Stimulated activated CD4-positive, alpha-beta T cell treated with anti-CD3 and anti-CD28 coated beads, Interleukin-15, amount 100 ng/mL, for 48 hours (primary cell): ENCODE measurements around the gene SLC15A4.
A peak's percentile ranks its signal among the peaks of the same experiment; 100 is the strongest.
"Not testable (repeated sequence)": the region's sequence is repeated elsewhere in the genome, so short reads cannot be mapped to it uniquely, and the experiment has no call there.

Experiments used
- DNase-seq, 2 donors: peaks; one replicate each; pipeline ENCODE4 v3.0.0-alpha.2; 2020; ENCODE audit warnings: low read depth in 2 of 2

SLC15A4 gene

DNA sequence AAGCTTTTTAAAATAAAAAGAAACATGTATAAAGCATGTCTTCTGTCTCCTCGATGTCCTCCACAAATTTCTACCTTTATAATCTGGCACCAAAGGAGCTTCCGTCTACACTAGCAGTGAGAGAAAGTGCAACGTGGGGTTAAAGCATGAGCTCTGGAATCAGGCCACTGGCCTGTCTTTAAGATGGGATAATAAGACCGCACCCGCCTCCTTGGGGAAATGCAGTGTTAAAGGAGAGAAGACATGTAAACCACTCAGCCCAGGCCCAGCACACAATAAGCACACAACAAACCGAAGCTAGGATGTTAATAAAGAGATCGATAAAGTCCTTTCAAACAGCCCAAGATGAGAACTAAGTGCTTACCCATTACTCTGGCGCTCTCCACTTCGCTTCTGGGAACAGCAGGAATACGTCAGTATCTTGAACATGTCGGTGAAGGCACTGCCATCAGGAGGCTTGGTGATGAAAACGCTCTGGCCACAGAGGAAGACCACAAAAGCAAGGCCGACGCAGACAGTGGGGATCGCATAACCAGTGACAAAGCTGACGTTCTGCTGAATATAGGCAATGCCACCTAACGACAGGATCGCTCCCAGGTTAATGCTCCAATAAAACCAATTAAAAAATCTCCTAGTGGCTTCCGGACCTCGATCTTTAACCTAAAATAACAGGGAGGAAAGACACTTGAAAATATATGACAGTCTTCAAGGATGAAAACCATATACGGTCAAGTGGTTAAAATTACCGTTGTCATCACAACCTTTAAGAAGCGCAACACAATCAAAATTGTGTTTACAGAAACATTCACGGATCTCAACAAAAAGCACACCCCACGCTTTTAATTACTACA, 9.1 kb downstream of the SLC15A4 start:
- DNase-seq, result no peak

DNA sequence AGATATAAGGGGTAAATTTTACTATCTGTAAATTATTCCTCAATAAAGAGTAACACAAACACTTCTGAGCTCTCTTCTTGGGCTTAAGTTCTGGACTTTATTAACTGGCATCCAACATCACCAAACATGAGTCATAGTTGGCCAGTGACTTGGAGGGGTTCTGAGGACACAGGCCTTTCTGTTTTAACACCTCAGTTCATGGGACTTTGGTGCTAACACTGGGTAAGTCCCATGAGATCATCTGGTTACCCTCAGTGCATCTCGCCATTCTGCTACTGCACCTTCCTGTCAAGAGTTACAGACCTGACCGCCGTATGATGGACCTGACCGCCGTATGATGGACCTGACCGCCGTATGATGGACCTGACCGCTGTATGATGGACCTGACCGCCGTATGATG, 9.9 kb downstream of the SLC15A4 start:
- no peak for DNase-seq

DNA sequence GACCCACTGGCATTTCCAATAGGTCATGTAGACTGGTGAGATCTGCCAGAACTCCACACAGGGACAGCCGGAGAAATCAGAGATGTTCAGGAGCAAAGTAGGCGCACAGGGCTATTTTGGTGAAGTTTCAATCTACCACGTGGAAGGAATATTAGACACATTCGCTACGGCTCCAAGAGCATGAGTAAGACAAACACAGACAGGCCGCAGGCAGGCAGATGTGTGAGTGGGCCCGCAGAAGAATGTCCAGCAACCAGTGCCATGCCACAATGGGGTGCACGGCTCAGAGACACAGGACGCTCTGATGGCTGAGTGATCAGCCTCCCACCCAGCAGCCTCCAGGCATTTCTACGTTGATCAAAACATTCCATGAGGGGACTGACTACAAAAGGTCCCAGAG, 10.4 kb downstream of the SLC15A4 start:
- no peak for DNase-seq

DNA sequence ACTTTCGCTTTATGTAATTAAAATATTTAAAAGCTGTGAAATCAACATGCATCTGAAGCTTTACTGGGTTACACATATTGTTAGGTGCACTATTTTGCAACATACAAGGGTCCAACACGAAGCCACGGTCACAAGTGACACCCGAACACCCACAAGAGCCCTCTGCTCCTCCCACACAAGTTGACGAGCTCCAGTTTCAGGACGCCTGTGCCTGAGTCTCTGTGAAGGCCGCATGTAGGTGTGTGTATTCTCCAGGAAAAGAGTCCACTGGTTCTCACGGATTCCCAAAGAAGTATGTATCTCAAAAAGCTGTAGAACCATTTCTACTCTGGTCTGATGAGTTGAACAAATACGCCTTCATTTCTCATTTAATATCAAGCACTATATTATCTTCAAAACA, 12.0 kb downstream of the SLC15A4 start:
- no peak for DNase-seq

DNA sequence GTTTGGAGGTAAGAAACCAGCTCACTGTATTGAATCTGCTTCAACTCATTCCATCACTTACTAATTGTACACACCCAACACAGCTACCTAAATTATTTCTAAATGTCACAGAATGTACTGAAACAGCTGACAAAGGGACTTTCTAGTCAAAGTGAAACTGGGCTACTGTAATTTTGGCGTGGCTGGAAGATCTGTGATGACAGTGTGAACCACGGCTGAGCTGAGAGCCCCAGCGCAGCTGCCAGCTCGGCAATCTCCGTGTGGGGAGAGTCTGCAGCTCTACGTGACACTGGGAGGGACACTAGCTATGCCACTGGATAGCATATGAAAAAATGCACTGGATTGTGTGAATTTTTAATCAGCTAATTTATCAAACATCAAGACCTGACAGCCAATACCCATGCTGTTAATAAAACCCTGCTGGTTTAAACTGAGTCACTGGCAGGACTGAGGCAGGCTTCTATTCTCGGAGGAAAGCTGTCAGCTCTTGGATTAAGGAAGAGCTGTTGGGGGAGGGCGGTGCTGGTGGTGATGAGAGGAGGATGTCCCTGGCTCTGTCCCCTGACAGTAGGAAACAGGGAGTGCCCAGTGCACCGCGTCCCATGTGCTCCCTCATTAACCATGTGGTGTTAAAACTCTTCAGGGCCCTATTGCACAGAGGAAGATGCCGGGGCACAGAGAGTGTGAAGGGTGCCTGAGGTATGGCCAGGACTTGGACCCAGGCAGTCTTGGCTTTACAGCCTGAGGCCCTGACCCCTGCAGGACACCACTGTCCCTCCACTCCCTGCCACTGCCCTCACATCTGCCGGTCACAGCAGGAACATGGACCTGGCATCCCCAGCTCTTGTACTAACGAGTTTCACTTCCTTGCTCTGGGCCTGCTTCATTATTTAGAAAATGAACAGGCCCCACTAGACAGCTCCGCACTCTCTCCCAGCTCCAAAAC, 13.3 kb downstream of the SLC15A4 start:
- DNase-seq, result peak in 1 of 2 donors; percentile 49

DNA sequence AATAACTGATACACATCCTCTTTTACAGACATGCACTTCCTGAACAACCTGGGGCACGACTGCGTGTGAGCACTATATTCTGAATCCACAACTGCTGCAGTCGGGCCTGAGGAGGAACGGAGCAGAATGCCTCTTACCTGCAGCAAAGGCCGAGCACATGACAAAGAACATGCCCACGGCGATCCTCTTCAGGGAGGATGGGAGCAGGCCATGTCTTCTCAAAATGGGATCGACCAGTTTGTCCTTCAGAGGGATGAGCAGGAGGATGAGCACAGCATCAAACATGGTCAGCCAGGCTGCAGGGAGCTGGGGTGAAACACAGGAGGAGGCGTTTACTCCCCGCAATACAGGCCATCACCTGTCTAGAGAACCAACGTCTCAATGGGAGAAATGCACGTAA, 15.1 kb downstream of the SLC15A4 start:
- DNase-seq, result no peak

DNA sequence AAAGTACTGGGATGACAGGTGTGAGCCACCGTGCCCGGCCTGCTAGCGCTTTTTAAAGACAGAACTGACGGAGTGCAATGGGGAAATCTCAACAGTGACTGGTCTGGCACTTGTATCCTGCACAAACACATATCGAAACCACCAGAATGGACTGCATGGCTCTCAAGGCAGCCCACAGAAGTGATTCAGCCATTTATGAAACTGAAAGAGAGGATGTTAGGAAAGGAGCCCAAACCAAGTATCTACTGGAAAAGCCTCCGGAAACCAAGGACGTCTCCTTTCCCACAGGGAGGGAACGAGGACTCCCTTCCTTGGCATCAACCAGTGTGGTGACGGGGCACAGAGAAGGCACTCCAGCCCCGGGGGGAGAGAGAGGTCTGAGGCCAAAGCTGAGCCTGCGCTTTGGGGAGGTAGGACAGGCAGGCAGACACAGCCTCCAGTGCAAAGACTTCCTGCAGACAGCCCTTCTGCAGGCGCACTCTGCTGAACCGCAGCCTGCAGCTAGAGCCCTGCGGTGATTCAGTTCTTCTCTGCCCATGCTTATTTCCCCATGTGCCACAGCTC, 16.5 kb downstream of the SLC15A4 start:
- no peak for DNase-seq

DNA sequence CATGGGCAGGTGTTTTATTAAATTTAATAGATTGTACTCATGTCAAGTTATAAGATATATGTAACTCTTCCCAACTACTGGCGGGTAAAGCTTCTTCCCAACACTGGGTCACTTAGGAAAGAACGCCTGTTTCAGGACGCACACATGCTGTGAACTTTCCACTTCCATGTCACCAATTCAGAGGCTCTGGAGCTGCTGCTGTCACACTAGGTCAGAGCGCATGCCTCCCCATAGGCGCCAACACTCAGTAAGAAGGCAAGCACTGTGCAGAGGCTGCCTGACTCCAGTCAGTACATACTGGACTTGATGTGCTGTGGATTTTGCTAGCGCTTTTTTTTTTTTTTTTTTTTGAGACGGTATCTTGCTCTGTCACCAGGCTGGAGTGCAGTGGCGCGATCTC, 17.2 kb downstream of the SLC15A4 start:
- DNase-seq, result no peak

DNA sequence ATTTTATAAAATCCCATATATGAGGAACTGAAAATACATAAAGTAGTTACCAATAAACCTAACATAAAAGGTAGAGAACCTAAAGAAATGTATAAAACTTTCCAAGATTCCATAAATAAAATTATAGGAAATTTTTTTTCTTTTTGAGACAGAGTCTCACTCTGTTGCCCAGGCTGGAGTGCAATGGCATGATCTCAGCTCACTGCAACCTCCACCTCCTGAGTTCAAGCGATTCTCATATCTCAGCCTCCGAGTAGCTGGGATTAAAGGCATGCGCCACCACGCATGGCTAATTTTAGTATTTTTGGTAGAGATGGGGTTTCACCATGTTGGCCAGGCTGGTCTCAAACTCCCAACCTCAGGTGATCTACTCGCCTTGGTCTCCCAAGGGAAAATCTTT, 18.4 kb downstream of the SLC15A4 start:
- not testable (repeated sequence) for DNase-seq

DNA sequence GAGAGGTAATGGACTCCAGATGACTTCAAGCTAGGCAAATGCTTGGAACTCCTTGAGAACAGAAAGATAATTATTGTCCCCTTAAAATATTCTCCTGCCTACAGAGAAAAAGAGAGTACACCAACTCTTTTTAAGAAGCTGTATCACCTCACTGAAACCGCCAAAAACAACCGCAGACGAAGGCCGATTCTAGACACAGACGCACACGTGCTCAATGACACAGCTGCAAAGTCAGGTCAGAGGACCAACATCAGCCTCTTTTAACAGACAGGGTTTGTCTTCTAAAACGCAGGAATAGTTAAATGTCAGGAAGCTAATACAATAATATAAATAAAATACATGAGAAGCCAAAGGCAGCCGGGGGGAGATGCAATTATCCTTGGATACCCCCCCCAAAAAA, 19.0 kb downstream of the SLC15A4 start:
- DNase-seq, result no peak

DNA sequence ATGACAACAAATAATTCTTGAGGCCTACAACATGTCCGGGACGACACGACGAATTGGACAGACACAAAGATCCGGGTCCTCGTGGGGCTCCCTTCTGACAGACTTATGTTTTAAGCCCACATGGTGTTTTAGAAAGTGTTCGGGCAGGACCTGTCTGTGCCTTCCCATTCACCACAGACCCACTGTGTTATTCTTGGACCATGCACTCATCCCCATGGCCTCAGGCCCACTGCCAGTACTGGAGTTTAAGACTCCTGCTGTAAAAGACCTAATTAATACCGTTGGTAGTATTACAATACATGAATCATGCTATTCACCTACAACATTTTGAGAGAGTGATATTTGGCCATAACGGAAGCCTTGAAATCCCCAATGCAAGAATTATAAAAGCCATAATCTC, 20.0 kb downstream of the SLC15A4 start:
- DNase-seq, result no peak

DNA sequence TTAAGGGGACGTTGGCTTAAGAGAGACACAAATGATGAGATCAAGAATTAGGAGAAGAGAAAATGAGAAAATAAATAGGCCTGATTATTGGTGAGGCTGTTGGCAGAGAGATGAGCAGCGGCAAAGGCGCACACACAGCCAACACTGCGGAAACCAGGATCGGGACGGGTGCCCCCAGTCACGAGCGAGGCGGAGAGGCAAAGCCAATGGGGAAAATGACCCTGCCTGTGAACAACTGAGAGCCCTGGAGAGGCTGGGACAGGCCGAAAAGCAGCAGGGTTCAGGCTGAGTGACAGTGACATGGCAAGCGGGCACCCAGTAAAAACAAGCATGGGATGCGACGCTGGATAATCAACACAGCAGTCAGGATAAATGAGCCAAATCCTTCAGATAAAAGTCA, 21.0 kb downstream of the SLC15A4 start:
- DNase-seq, result no peak

DNA sequence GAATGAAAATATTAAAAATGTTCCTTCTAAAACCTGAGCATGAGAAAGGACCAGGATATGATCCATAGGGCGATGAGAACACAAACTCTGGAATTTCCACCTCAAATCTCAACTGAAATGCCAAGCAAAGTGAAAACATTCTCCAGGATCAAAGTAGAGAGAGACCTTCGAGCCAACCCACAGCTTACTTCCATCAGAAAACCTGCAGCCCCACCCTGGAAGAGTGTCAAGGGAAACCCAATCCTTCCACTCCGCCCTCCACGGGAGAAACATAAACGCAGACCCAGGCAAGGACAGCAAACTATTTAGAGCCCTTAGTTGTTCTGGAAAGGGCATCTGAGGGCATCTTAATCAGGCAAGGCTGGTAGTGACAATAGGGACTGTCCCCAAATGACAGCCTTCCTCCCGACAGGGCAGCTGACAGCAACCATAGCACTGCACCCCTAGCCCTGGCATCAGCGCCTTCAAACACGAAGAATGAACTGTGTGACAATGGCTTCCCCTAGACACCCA, 21.8 kb downstream of the SLC15A4 start:
- DNase-seq, result no peak

DNA sequence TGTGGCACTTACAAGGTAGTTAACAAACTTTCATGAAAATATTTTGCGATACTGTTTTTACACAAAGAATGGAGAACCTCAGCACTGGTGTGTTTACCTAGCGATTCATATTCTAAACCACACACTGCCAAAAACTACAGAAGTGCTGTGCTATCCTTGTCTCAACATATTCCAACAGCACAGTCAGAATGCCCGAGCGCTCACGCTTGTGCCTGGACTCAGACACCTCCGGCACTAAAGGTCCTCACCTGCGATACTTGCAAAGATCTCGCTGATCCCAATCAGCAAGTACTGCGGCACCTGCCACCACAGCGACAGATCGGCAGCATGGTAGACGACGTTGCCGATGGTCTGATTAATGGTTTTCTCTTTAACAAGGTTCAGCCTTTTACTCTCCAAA, 23.2 kb downstream of the SLC15A4 start:
- no peak for DNase-seq

DNA sequence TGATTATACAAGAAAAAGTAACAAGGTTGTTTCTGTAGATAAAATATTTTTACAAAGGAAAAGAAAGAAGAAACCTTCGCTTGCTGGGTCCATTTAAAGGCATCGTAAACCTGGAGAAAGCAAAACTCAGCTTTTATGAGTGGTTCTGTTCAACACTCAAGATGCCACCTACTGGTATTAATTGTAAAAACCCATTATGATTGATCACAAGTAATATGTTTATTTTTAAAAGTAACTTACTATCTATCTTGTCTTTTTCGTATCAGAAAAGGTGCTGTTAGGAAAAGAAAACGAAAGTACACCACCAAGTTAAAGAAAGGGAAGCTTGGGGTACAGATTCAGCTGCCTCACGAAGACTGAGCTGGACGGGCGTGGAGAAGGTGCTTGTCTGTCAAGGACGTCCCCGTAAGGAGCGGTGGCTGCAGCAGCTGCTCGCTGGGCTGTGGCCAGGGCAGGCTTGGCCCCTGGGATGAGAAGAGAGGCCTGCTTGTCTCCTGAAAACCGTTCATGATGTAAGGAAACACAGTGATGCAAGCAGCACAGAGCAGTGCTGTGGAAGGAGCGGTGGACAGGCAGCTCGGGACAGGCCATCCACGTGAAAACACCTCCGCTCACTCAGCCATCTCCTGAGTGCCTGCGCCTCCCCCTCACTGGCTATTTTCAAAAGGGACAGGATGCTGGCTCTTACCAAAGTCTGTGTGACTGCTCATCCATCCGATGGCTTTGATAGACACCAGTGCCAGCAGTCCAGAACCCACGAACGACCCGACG, 25.0 kb downstream of the SLC15A4 start:
- DNase-seq, result no peak

DNA sequence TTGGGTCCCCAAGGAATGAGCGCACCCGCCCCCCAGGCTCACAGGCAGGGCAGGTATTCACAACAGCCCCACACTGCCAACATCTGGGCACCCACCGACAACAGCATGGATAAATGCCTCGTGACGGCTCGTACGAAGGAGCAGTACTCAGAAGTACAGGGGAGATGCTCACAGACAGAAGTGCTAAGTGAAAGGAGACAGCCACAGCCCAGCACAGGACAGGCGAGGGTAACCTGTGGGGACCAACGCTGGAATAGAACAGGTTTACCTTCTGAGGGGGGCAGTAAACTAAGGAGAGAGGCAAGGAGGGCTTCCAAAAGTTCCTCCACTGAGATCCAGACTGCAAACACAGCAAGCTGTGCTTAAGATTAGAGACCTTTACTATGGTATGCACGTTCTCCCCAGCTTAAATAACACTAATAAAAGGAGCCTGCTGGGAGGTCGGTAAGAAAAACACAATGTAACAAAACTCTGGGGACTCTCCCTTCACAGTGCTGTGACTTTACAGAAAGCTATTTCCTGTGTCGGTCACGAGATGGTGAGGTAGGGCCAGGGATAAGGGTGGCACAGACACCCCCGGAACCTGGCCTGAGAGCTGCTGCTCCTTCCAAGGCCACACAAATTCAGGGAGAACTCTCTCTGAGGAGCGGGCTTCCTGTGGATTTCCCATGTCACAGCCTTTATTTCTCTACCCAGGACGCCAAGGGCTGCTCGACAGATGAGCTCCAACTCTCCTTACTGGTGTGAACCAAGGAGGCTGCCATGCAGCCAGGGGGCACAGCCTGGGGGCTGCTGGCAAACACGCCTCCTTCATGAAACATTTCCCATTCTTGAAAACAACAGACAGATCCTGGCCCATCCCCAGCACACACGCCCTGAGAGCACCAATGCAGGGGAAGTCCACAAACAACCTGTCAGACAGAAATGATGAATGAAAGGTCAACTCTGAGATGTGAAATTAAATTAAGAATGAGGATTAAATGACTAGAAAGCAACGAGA, 26.3 kb downstream of the SLC15A4 start:
- DNase-seq, result no peak

DNA sequence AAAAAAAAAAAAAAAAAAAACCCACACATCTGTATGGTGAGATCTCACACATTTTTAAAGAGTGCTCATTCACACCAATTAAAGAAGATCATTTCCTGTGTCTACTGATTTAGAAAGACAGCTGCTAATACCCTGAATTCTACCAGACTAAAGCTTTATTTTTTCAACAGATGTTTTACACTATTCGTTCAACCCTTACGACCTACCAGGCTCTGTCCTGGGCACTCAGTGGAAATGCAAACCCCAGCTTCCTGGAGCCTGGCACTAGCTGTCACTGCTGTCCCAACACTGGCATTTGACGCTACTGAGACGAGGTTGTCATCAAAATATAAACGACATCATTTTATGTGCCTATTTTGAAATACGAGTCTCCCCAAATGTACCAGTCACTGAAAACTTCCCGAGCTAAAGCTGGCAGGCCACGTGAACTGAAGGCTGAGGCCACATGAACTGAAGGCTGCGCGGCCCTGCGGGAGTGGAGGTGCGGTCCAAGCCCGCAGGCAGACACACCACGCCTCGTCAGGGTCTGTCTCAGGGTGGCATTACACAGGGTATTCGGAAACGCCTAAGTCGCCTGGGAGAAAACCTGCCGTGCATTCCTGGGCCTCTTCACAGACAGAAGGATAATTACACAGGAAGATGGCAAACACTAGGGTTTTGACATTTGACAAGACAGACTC, 27.2 kb downstream of the SLC15A4 start:
- no peak for DNase-seq

DNA sequence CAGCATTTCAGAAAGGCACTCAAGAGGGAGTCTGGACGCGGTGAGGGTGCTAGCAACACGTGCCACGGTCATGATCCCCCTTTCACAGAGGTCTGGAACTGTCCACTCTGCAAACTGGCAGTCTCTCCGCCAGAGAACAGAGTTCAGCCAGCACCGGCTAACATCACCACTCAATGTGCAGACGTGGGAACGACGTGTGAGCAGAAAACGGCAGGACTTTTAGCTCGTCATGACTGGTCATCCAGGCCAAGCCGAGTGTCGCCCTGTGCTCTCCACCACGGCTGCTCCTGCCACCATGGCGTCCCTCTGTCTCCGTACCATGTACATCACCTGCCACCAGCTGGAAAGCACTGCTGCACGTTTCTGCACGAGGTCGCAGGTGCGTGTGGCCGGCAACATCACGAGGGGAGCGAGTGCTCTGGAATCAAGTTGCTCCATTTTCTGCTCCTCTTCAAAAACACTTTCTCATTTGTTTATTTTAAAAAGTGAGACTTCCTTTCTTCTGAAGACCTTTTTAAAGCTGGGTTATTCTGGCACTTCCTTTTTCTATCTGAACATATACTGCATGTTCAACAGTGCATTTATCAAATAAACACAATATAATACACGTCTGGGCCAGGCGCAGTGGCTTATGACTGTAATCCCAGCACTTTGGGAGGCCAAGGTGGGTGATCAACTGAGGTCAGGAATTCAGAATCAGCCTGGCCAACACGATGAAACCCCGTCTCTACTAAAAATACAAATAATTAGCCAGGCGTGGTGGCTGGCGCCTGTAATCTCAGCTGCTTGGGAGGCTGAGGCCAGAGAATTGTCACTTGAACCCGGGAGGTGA, 28.0 kb downstream of the SLC15A4 start:
- DNase-seq, result no peak
